T-cell (primary cell): ENCODE measurements around the gene ZNF579. TPM values are rescaled to one million over a fixed set of nuclear protein-coding genes. Genes with fewer than 3 reads are reported as not detected.

Experiments used
- ATAC-seq, 4 experiments: fragments of 200-7000 bp in 3 of 4; fragments of 150-1000 bp in 1 of 4; cut with Tn5 transposase; replicated peaks in 1 of 4; 1 replicate in 3 of 4; 2 replicates in 1 of 4; pipeline ENCODE4 v1.10.0; 2021; ENCODE audit warnings: moderate library complexity in 3 of 4, mild to moderate bottlenecking in 2 of 4, moderate number of reproducible peaks in 1 of 4
- CTCF ChIA-PET, 2 donors: fragments of 300-600 bp; sonication (Branson Sonifier 250); formaldehyde crosslinking; loops; one replicate each; lab custom pipeline; 2022; ENCODE audit warnings: antibody characterized with exemption in 2 of 2; lab: Charles Lee
- POLR2A ChIA-PET, 2 donors: fragments of 300-600 bp; sonication (Branson Sonifier 250); formaldehyde crosslinking; loops; one replicate each; lab custom pipeline; 2022; ENCODE audit warnings: antibody characterized with exemption in 2 of 2; lab: Charles Lee
- DNase-seq, 35 experiments: peaks; one replicate each; pipeline versions ENCODE4 v3.0.0 to v3.0.0-alpha.2; 2013 to 2023
- H3K27ac ChIP-seq: one replicate; pipeline ENCODE4 v1.5.1; 2013; ENCODE audit warnings: low read length
- H3K27me3 ChIP-seq, 2 experiments: replicated peaks in 1 of 2; 1 replicate in 1 of 2; 2 replicates in 1 of 2; pipeline versions ENCODE4 v1.6.1 to v1.7.0; 2013; ENCODE audit warnings: low read length in 1 of 2, mixed read lengths in 1 of 2; ENCODE audit not compliant: control insufficient read depth in 2 of 2, insufficient read depth in 2 of 2; ENCODE audit errors: extremely low read depth in 1 of 2
- H3K36me3 ChIP-seq, 2 donors: 1 replicate in 1 of 2; 2 replicates in 1 of 2; pipeline versions ENCODE4 v1.6.1 to v1.7.0; 2013; ENCODE audit warnings: low read length in 1 of 2; ENCODE audit not compliant: control insufficient read depth in 2 of 2, insufficient read depth in 1 of 2; ENCODE audit errors: extremely low read depth in 1 of 2
- H3K4me1 ChIP-seq, 2 experiments: 1 replicate in 1 of 2; 2 replicates in 1 of 2; pipeline versions ENCODE4 v1.6.1 to v1.7.0; 2013; ENCODE audit warnings: low read length in 2 of 2, mixed read lengths in 1 of 2; ENCODE audit not compliant: insufficient read depth in 2 of 2, control insufficient read depth in 1 of 2; ENCODE audit errors: extremely low read depth in 1 of 2
- H3K4me3 ChIP-seq, 2 donors: 1 replicate in 1 of 2; 2 replicates in 1 of 2; pipeline versions ENCODE4 v1.5.1 to v1.7.0; 2013; ENCODE audit warnings: mild to moderate bottlenecking in 2 of 2, low read length in 1 of 2, moderate library complexity in 1 of 2; ENCODE audit not compliant: control insufficient read depth in 1 of 2; ENCODE audit errors: extremely low read depth in 1 of 2
- H3K9me3 ChIP-seq: 2 replicates; pipeline ENCODE4 v1.7.0; 2013
- H3K27ac Mint-ChIP-seq, 2 donors: one replicate each; pipeline ENCODE4 v1.8.0; 2020 to 2021; ENCODE audit warnings: mild to moderate bottlenecking in 2 of 2, mixed read lengths in 2 of 2
- H3K27me3 Mint-ChIP-seq, 2 donors: one replicate each; pipeline ENCODE4 v1.8.0; 2021 to 2022; ENCODE audit warnings: mixed read lengths in 2 of 2
- H3K36me3 Mint-ChIP-seq: one replicate; pipeline ENCODE4 v1.8.0; 2021; ENCODE audit warnings: mixed read lengths
- H3K4me1 Mint-ChIP-seq, 3 donors: one replicate each; pipeline ENCODE4 v1.8.0; 2020 to 2022; ENCODE audit warnings: mixed read lengths in 3 of 3, mild to moderate bottlenecking in 1 of 3
- H3K4me3 Mint-ChIP-seq, 3 donors: one replicate each; pipeline ENCODE4 v1.8.0; 2020 to 2022; ENCODE audit warnings: mild to moderate bottlenecking in 3 of 3, mixed read lengths in 3 of 3, moderate library complexity in 3 of 3
- H3K9me3 Mint-ChIP-seq, 3 donors: one replicate each; pipeline ENCODE4 v1.8.0; 2020 to 2022; ENCODE audit warnings: mixed read lengths in 3 of 3
- WGBS: methylation state at CpG from one replicate; pipeline ENCODE4 v1.1.5; 2013; ENCODE audit warnings: missing lambda C conversion rate; ENCODE audit not compliant: insufficient coverage; 5-methylcytosine and 5-hydroxymethylcytosine counted together
- total RNA-seq, 35 experiments: library from RNA in 6 of 35; stranded (reverse) in 6 of 35; fragments of 120-200 nt in 1 of 35; gene quantifications; one replicate each; pipeline versions ENCODE4 v1.2.1 to v1.2.4 and lab custom pipeline; 2013 to 2026

ZNF579 gene
- total RNA-seq, 5 donors from 2014 or later (not counting 1 experiment from before 2014, with no cell fraction given) = 5.4 to 13.3 (median 10.0) TPM

DNA sequence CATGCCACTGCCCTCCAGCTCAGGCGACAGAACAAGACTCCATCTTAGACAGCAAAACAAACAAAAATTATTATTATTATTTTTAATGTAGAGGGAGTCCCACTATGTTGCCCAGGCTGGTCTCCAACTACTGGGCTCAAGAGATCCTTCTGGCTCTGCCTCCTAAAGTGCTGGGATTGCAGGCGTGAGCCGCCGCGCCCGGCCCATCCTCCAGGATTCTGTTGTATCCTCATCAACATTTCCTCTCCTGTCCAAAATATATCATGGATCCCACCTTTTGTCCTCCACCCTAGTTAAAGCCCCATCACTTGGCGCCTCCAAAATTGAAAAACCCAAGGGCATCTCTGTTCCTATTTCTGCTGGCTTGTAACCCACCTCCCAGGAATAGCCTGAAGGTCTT, 42.5 kb upstream of the ZNF579 start:
- H3K27me3 ChIP-seq = no peaks in the 10 kb centered on the region
- H3K27ac Mint-ChIP-seq = peak overlapping the region in 1 of 2 donors; percentile 95
- ChIA-PET CTCF (interaction anchor here (0.6 to 4.4 kb wide), 4 partner anchors 9 to 71 kb away, joined by 4 to 42 read pairs (median 14); partner anchors contain the start of gene ZNF865 (in 1 of the 2)), POLR2A (interaction anchor here in 1 of 2 donors (0.8 kb wide), 1 partner anchor 10 kb away, joined by 3 read pairs; no protein-coding TSS in a partner anchor)
- H3K4me3 Mint-ChIP-seq = peak overlapping the region in 1 of 3 donors; percentile 84
- H3K4me3 ChIP-seq = no peak overlapping the region
- no peaks in the 10 kb centered on the region for H3K9me3 Mint-ChIP-seq
- H3K27ac ChIP-seq = no peak overlapping the region
- H3K36me3 ChIP-seq = peaks cover 0 to 3% of the 10 kb centered on the region in 2 donors
- H3K4me1 ChIP-seq = peaks cover 30 to 44% of the 10 kb centered on the region in 2 experiments
- peaks cover 3% of the 10 kb centered on the region for H3K36me3 Mint-ChIP-seq
- H3K27me3 Mint-ChIP-seq = no peaks in the 10 kb centered on the region
- no peaks in the 10 kb centered on the region for H3K9me3 ChIP-seq
- ATAC-seq (no peak), DNase-seq (no peak)
- WGBS = 98% methylated on average over 6 of the region's 7 CpGs
- peaks cover 53 to 59% (median 57%) of the 10 kb centered on the region in 3 donors for H3K4me1 Mint-ChIP-seq

DNA sequence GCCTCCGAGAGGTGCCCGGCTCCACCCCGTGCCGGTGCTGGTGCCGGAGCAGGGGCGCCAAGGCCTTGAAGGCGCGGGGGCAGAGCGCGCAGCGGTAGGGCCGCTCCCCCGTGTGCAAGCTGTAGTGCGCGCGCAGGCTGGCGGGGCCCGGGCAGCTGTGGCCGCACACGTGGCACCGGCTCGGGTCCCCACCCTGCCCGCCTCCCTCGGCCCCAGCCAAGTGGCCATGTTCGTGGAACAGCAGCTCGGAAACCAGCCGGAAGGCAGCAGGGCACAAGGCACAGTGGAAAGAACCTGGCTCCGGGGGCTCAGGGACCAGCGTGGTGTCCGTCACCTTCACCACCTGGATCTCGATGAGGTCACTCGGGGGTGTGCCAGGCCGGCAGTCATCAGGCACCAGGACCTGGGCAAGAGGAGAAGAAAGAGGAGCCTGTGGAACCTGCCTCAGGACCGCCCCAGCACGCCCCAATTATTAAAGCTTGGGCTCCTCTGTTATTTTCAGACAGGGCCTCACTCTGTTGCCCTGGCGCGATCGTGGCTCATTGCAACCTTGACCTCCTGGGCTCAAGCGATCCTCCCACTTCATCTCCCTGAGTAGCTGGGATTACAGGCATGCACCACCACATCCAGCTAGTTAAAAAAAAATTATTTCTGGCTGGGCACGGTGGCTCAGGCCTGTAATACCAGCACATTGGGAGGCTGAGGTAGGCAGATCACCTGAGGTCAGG, 41.8 kb upstream of the ZNF579 start:
- 97% methylated on average over 23 of the region's 40 CpGs for WGBS
- Mint-ChIP-seq H3K4me1 (peaks cover 50 to 55% (median 54%) of the 10 kb centered on the region in 3 donors), H3K27ac (no peak overlapping the region), H3K27me3 (no peaks in the 10 kb centered on the region), H3K36me3 (peaks cover 7% of the 10 kb centered on the region), H3K9me3 (no peaks in the 10 kb centered on the region), H3K4me3 (no peak overlapping the region)
- no peak overlapping the region for H3K27ac ChIP-seq
- no peak overlapping the region for H3K4me3 ChIP-seq
- H3K36me3 ChIP-seq = peaks cover 3 to 5% of the 10 kb centered on the region in 2 donors
- peaks cover 28 to 44% of the 10 kb centered on the region in 2 experiments for H3K4me1 ChIP-seq
- H3K9me3 ChIP-seq = no peaks in the 10 kb centered on the region
- CTCF ChIA-PET = no interaction called here
- POLR2A ChIA-PET = interaction anchor here in 1 of 2 donors (0.8 kb wide), 1 partner anchor 11 kb away, joined by 3 read pairs; no protein-coding TSS in a partner anchor
- no peak for ATAC-seq
- no peaks in the 10 kb centered on the region for H3K27me3 ChIP-seq
- no peak for DNase-seq

DNA sequence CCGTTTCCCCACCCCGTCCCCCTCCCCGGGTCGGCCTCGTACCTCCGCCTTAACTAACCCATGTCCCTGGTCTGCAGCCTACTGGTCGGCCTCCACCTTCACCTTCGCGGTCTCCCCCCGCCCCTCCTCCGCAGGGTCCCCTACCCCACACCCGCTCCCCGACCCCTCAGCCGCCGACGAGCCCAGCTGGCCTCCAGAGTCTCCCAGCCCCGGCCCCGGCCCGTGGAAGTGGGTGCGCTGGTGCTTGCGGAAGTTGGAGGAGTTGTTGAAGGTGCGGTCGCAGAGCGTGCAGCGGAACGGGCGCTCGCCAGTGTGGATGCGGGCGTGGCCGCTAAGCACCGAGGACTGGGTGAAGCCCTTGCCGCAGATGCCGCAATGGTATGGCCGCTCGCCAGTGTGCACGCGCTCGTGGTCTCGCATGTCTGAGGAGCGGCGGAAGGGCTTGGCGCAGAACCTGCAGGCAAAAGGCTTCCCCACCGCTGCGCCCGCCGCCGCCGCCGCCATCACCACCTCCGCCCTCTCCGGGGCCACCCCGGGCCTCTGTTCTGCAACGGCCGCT, 41.1 kb upstream of the ZNF579 start:
- Mint-ChIP-seq H3K27ac (no peak overlapping the region), H3K27me3 (no peaks in the 10 kb centered on the region), H3K4me1 (peaks cover 44 to 49% (median 48%) of the 10 kb centered on the region in 3 donors), H3K36me3 (peaks cover 11% of the 10 kb centered on the region), H3K9me3 (no peaks in the 10 kb centered on the region), H3K4me3 (no peak overlapping the region)
- WGBS = 98% methylated on average over 43 of the region's 55 CpGs
- Histone ChIP-seq H3K9me3 (no peaks in the 10 kb centered on the region), H3K27ac (no peak overlapping the region), H3K27me3 (no peaks in the 10 kb centered on the region), H3K4me1 (peaks cover 22 to 37% of the 10 kb centered on the region in 2 experiments), H3K36me3 (peaks cover 4 to 11% of the 10 kb centered on the region in 2 donors), H3K4me3 (no peak overlapping the region)
- DNase-seq (no peak), ATAC-seq (no peak)
- CTCF ChIA-PET = no interaction called here
- POLR2A ChIA-PET = no interaction called here

DNA sequence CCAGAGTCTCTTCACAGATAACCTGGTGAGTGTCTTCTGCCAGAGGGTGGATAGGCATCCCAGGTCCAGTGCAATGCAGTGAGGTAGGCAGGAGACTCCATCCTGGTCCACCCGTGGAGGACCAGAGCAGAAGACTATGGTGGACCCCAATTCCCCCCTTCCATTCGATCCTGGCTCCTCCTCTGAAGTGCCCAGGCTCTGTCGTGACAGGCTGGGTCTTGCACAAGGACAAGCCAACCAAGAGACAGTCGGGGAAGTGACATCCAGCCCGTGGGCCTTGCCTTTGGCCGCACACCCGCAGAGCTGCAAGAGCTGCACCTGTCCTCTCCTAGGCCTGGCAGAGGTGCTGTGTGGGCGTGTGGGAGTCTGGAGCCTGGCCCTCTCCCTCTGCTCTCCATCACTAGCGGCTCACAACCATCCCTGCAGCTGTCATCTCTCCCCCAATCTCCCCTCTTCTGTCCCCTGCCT, 40.6 kb upstream of the ZNF579 start:
- no peak overlapping the region for H3K27ac ChIP-seq
- H3K4me3 Mint-ChIP-seq = no peak overlapping the region
- peaks cover 21 to 32% of the 10 kb centered on the region in 2 experiments for H3K4me1 ChIP-seq
- no peaks in the 10 kb centered on the region for H3K9me3 Mint-ChIP-seq
- WGBS = 100% methylated on average over 5 of the region's 9 CpGs
- no peaks in the 10 kb centered on the region for H3K27me3 Mint-ChIP-seq
- ATAC-seq (no peak), DNase-seq (no peak)
- H3K27ac Mint-ChIP-seq = peak overlapping the region in 1 of 2 donors; percentile 79
- H3K4me1 Mint-ChIP-seq = peaks cover 39 to 44% (median 43%) of the 10 kb centered on the region in 3 donors
- ChIA-PET POLR2A (no interaction called here), CTCF (no interaction called here)
- no peaks in the 10 kb centered on the region for H3K9me3 ChIP-seq
- H3K4me3 ChIP-seq = peak overlapping the region in 1 of 2 donors; percentile 3
- H3K36me3 Mint-ChIP-seq = peaks cover 13% of the 10 kb centered on the region
- peaks cover 8 to 14% of the 10 kb centered on the region in 2 donors for H3K36me3 ChIP-seq
- no peaks in the 10 kb centered on the region for H3K27me3 ChIP-seq

DNA sequence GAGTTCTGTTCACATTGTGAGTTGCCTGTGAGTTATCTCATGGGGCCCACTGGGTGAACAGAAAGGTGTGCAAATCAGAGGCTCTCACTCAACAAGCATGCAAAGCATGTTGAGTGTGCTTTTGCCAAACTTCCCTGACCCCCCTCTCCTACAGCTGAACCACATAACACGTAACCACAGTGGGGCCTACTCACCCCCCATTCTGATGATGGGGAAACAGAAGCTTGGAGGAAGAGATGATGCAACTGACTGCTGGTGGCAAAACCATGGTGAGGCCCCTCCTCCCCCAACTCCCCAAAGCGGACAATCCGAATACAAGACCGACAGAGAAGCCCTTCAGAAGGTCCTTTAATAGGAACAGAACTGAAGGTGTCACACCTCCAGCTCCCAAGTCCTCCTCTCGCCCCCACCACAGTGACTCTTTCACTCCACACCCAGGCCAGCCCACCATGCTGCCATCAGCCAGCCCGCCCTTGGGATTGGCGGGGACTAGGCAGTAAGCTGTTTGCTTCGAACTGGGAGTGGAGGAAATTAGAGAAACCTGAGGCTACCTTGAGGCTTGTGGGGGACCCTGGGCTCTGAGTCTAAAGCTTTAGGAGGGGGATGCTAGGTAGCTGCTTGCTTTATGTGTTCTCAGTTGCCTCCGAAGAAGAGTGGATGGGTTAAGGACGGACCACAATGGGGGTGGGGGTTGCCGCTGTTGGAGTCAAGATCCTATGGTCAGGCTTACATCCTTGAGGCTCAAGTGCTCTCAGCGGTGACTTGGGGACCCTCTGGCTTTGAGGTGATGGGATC, 40.0 kb upstream of the ZNF579 start:
- Mint-ChIP-seq H3K9me3 (no peaks in the 10 kb centered on the region), H3K4me1 (peaks cover 33 to 40% (median 37%) of the 10 kb centered on the region in 3 donors), H3K4me3 (peak overlapping the region in 1 of 3 donors; percentile 35), H3K27ac (peak overlapping the region; percentile 76 to 79), H3K36me3 (peaks cover 13% of the 10 kb centered on the region), H3K27me3 (no peaks in the 10 kb centered on the region)
- Histone ChIP-seq H3K27ac (no peak overlapping the region), H3K36me3 (peaks cover 8 to 17% of the 10 kb centered on the region in 2 donors), H3K27me3 (no peaks in the 10 kb centered on the region), H3K4me3 (no peak overlapping the region), H3K4me1 (peaks cover 18 to 27% of the 10 kb centered on the region in 2 experiments), H3K9me3 (no peaks in the 10 kb centered on the region)
- ATAC-seq = peak in 1 of 4 experiments; percentile 11
- POLR2A ChIA-PET = interaction anchor here in 1 of 2 donors (0.6 kb wide), 1 partner anchor 361 kb away, joined by 3 read pairs; no protein-coding TSS in a partner anchor
- DNase-seq = peak in 8 of 35 experiments; percentile 16 to 54 (median 38)
- CTCF ChIA-PET = interaction anchor here in 1 of 2 donors (0.9 kb wide), 1 partner anchor 11 kb away, joined by 4 read pairs; no protein-coding TSS in a partner anchor
- WGBS = 97% methylated on average over 4 of the region's 12 CpGs

DNA sequence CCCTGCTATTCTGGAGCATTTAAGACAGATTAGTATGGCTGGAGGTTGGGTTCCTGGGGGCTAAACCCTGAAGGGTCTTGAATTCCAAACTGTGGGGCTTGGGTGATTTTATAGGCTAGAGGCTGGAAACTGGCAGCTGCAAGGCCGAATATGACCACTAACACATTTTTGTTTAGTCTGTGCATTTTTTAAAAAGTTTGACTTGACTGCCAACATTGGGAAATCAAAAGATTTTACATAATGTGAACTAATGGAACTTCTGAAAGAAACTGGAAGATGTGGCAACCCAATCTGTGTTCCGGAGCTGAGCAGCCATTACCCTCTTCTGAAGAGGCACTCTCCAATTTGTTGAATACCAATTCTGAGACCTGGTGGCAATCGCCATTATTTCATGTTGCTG, 38.6 kb upstream of the ZNF579 start:
- ChIA-PET POLR2A (no interaction called here), CTCF (no interaction called here)
- Histone ChIP-seq H3K27me3 (no peaks in the 10 kb centered on the region), H3K36me3 (peaks cover 8 to 19% of the 10 kb centered on the region in 2 donors), H3K4me3 (no peak overlapping the region), H3K9me3 (no peaks in the 10 kb centered on the region), H3K27ac (no peak overlapping the region), H3K4me1 (peaks cover 9 to 16% of the 10 kb centered on the region in 2 experiments)
- ATAC-seq (no peak), DNase-seq (no peak)
- Mint-ChIP-seq H3K27ac (peak overlapping the region in 1 of 2 donors; percentile 24), H3K4me3 (no peak overlapping the region), H3K36me3 (peaks cover 13% of the 10 kb centered on the region), H3K4me1 (peaks cover 25 to 30% (median 30%) of the 10 kb centered on the region in 3 donors), H3K9me3 (no peaks in the 10 kb centered on the region), H3K27me3 (no peaks in the 10 kb centered on the region)
- 91% methylated on average over 3 of the region's 3 CpGs for WGBS
